Gastrocnemius medialis (tissue), 4 donors: ENCODE results near the gene HACL1. TPM values are rescaled to one million over a fixed set of nuclear protein-coding genes. Genes with fewer than 3 reads are reported as not detected.
"Not testable (repeated sequence)": the region's sequence is repeated elsewhere in the genome, so short reads cannot be mapped to it uniquely, and the experiment has no call there.

Experiments
- ATAC-seq, 2 donors: fragments of 150-250 bp; one replicate each; pipeline ENCODE4 v1.9.1; 2016
- DNase-seq, 2 donors: peaks; one replicate each; pipeline ENCODE4 v3.0.0-alpha.2; 2019
- H3K27ac ChIP-seq, 4 donors: fragments of 200-600 bp; sonication (generic); 1 replicate in 1 of 4; 2 replicates in 3 of 4; pipeline ENCODE4 v1.5.1; 2016 to 2018; ENCODE audit warnings: mild to moderate bottlenecking in 2 of 4, moderate library complexity in 1 of 4
- H3K27me3 ChIP-seq, 3 donors: fragments of 200-600 bp; sonication (generic) in 2 of 3; 1 replicate in 1 of 3; 2 replicates in 2 of 3; pipeline versions ENCODE4 v1.5.1 to v1.6.0; 2016 to 2019; ENCODE audit warnings: mild to moderate bottlenecking in 1 of 3, moderate library complexity in 1 of 3
- H3K36me3 ChIP-seq, 2 donors: fragments of 200-600 bp; sonication (generic) in 1 of 2; one replicate each; pipeline ENCODE4 v1.5.1; 2017 to 2018
- H3K4me1 ChIP-seq, 2 donors: fragments of 200-600 bp; sonication (generic) in 1 of 2; one replicate each; pipeline ENCODE4 v1.5.1; 2016 to 2017; ENCODE audit warnings: mild to moderate bottlenecking in 2 of 2
- H3K4me3 ChIP-seq, 4 donors: fragments of 200-600 bp; sonication (generic) in 3 of 4; 1 replicate in 1 of 4; 2 replicates in 3 of 4; pipeline ENCODE4 v1.5.1; 2016 to 2019; ENCODE audit warnings: mild to moderate bottlenecking in 2 of 4
- H3K9me3 ChIP-seq, 3 donors: fragments of 200-600 bp; sonication (generic) in 2 of 3; 1 replicate in 1 of 3; 2 replicates in 2 of 3; pipeline ENCODE4 v1.5.1; 2016 to 2019
- POLR2A ChIP-seq, 2 donors: fragments of 450-650 bp; IDR thresholded peaks; one replicate each; pipeline ENCODE4 v1.6.1; 2017; ENCODE audit warnings: antibody characterized with exemption in 2 of 2, mild to moderate bottlenecking in 2 of 2, moderate library complexity in 2 of 2
- in situ Hi-C, 4 donors: fragments of 200-750 bp; cut with MboI; loops; one replicate each; pipeline versions ENCODE4 v1.15.0 to v1.8.0; 2017; ENCODE audit warnings: low sequenced_read_pairs in 4 of 4
- intact Hi-C: fragments of 100-400 bp; cut with DNase I; formaldehyde crosslinking; loops from one replicate; pipeline ENCODE4 v1.15.1; 2023; ENCODE audit warnings: low total_unique reads
- total RNA-seq, 4 donors: library from RNA; depleted of rRNA; stranded (reverse); fragments of >200 nt; gene quantifications; one replicate each; pipeline versions ENCODE4 v1.1.0 to v1.2.3, GENCODE V29; 2016
- TF ChIP-seq, protein P1 (sequence below), 5 experiments: fragments of 450-650 bp in 3 of 5; fragments of 200-600 bp in 2 of 5; sonication (generic) in 2 of 5; IDR thresholded peaks in 4 of 5; conservative IDR thresholded peaks in 1 of 5; 1 replicate in 4 of 5; 2 replicates in 1 of 5; pipeline ENCODE4 v1.5.1; 2016 to 2019; ENCODE audit warnings: antibody characterized with exemption in 5 of 5, mild to moderate bottlenecking in 3 of 5, moderate library complexity in 3 of 5

The HACL1 gene
- total RNA-seq, 4 donors from 2014 or later: 23.5 to 27.1 (median 24.5) TPM

DNA sequence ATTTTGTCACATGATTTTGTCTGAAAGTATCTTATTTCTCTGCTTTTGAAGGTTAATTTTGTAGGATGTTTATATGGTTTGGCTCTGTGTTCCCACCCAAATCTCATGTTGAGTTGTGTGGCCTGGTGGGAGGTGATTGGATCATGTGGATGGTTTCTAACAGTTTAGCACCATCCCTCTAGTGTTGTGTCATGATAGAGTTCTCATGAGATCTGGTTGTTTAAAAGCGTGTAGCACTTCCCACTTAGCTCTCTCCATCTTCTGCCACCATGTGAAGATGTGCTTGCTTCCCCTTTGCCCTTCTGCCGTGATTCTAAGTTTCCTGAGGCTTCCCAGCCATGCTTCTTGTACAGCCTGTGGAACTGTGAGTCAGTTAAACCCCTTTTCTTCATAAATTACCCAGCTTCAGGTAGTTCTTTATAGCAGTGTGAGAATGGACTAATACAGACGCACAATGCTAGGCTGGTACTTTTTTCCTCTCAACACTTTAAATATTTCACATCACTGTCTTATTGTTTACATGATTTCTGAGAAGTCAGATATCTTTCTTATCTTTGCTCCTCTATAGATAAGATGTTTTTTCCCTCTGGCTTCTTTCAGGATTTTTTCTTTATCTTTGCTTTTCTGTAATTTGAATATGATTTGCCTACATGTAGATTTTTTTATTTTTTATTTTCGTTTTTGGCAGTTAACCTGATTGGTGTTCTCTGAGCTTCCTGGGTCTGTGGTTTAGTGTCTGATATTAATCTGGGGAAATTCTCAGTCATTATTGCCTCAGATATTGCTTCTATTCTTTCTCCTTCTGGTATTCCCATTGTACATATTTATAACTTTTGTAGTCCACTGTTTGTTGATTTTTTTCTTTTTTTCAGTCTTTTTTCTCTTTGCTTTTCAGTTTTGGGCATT is 22.4 kb upstream of the HACL1 start:
- H3K4me1 ChIP-seq: no peaks in the 10 kb centered on the region
- TF ChIP-seq, protein P1, sequence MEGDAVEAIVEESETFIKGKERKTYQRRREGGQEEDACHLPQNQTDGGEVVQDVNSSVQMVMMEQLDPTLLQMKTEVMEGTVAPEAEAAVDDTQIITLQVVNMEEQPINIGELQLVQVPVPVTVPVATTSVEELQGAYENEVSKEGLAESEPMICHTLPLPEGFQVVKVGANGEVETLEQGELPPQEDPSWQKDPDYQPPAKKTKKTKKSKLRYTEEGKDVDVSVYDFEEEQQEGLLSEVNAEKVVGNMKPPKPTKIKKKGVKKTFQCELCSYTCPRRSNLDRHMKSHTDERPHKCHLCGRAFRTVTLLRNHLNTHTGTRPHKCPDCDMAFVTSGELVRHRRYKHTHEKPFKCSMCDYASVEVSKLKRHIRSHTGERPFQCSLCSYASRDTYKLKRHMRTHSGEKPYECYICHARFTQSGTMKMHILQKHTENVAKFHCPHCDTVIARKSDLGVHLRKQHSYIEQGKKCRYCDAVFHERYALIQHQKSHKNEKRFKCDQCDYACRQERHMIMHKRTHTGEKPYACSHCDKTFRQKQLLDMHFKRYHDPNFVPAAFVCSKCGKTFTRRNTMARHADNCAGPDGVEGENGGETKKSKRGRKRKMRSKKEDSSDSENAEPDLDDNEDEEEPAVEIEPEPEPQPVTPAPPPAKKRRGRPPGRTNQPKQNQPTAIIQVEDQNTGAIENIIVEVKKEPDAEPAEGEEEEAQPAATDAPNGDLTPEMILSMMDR (IDR thresholded peaks at IDR 0.05 in 4 of 5, conservative IDR thresholded peaks at IDR 0.05 in 1 of 5): no peak
- TF ChIP-seq POLR2A (IDR thresholded peaks at IDR 0.05): no peak
- ATAC-seq (no peak), DNase-seq (no peak)
- no peaks in the 10 kb centered on the region for H3K9me3 ChIP-seq
- H3K27ac ChIP-seq: no peak overlapping the region
- no peak overlapping the region for H3K4me3 ChIP-seq
- intact Hi-C loops (no loop called here), in situ Hi-C loops (loop anchor here in 1 of 4 donors (25.0 kb wide), 2 partner anchors 639 to 914 kb away; partner anchors contain the start of genes DPH3 and OXNAD1)
- H3K27me3 ChIP-seq: no peaks in the 10 kb centered on the region
- H3K36me3 ChIP-seq: no peaks in the 10 kb centered on the region

- H3K9me3 ChIP-seq, H3K27ac ChIP-seq, DNase-seq, intact Hi-C loops, H3K4me3 ChIP-seq, H3K36me3 ChIP-seq, H3K27me3 ChIP-seq, ATAC-seq, H3K4me1 ChIP-seq: not testable (repeated sequence)
- in situ Hi-C loops: loop anchor here in 1 of 4 donors (25.0 kb wide), 2 partner anchors 642 to 917 kb away; partner anchors contain the start of genes DPH3 and OXNAD1
Observed at GRCh38 chr3:15619659-15620464, 18.5 kb upstream of the HACL1 start.

GRCh38 chr3:15616053-15616452 is 14.7 kb upstream of the HACL1 start:
- DNase-seq (no peak), ATAC-seq (no peak)
- no peak for TF ChIP-seq POLR2A (IDR thresholded peaks at IDR 0.05)
- TF ChIP-seq, protein P1 (IDR thresholded peaks at IDR 0.05 in 4 of 5, conservative IDR thresholded peaks at IDR 0.05 in 1 of 5): no peak

GRCh38 chr3:15614958-15615357 is 13.6 kb upstream of the HACL1 start:
- ATAC-seq: no peak
- in situ Hi-C loops: loop anchor here in 1 of 4 donors (25.0 kb wide), 2 partner anchors 647 to 922 kb away; partner anchors contain the start of genes DPH3 and OXNAD1
- peak overlapping the region in 1 of 4 donors; percentile 39 for H3K27ac ChIP-seq
- no peaks in the 10 kb centered on the region for H3K27me3 ChIP-seq
- no peak for DNase-seq
- H3K9me3 ChIP-seq: no peaks in the 10 kb centered on the region
- no peak overlapping the region for H3K4me3 ChIP-seq
- intact Hi-C loops: loop anchor here (5.0 kb wide), 1 partner anchor 157 kb away; no protein-coding TSS in a partner anchor
- H3K4me1 ChIP-seq: peaks cover 25% of the 10 kb centered on the region in 2 donors
- H3K36me3 ChIP-seq: no peaks in the 10 kb centered on the region
- TF ChIP-seq, protein P1 (IDR thresholded peaks at IDR 0.05 in 4 of 5, conservative IDR thresholded peaks at IDR 0.05 in 1 of 5): no peak
- TF ChIP-seq POLR2A (IDR thresholded peaks at IDR 0.05): no peak

More at GRCh38 chr3:15616053-15616452, 14.7 kb upstream of the HACL1 start:
- H3K27ac ChIP-seq: no peak overlapping the region
- no peaks in the 10 kb centered on the region for H3K27me3 ChIP-seq
- peaks cover 14 to 16% of the 10 kb centered on the region in 2 donors for H3K4me1 ChIP-seq
- in situ Hi-C loops (loop anchor here in 1 of 4 donors (25.0 kb wide), 2 partner anchors 646 to 921 kb away; partner anchors contain the start of genes DPH3 and OXNAD1), intact Hi-C loops (no loop called here)
- no peaks in the 10 kb centered on the region for H3K36me3 ChIP-seq
- H3K9me3 ChIP-seq: no peaks in the 10 kb centered on the region
- H3K4me3 ChIP-seq: no peak overlapping the region
